IMR-90 (cell line): Measurements from ENCODE around the gene ASXL1. TPM values are rescaled to one million over a fixed set of nuclear protein-coding genes. Genes with fewer than 3 reads are reported as not detected.

Experiments
- ATAC-seq: fragments of 200-7000 bp; cut with Tn5 transposase; 2 replicates; pipeline ENCODE4 v1.9.1; 2020; ENCODE audit warnings: low read depth, mild to moderate bottlenecking, moderate library complexity
- BruUV-seq: library from RNA; stranded (reverse); fragments of 400-500 nt; replicated peaks from 2 replicates; lab custom pipeline; 2021; lab: Mats Ljungman, UMichigan
- CTCF ChIA-PET: fragments of 300-600 bp; formaldehyde crosslinking; extraction: SDS; loops from one replicate; lab custom pipeline; 2021; ENCODE audit warnings: antibody characterized with exemption; lab: Yijun Ruan, JAX
- POLR2A ChIA-PET: fragments of 300-600 bp; sonication (Branson Sonifier 250); formaldehyde crosslinking; loops from one replicate; lab custom pipeline; 2022; ENCODE audit warnings: antibody characterized with exemption; ENCODE audit not compliant: unreplicated experiment; lab: Charles Lee
- DNase-seq: peaks from one replicate; pipeline ENCODE4 v3.0.0; 2013
- H2AFZ ChIP-seq: replicated peaks from 2 replicates; pipeline ENCODE3; 2013; ENCODE audit warnings: low read length, mild to moderate bottlenecking; ENCODE audit not compliant: poor library complexity
- H2AK5ac ChIP-seq: 2 replicates; pipeline ENCODE4 v1.6.1; 2013; ENCODE audit warnings: low read depth, low read length, inconsistent platforms
- H2AK9ac ChIP-seq: replicated peaks from 2 replicates; pipeline ENCODE3; 2013; ENCODE audit warnings: mild to moderate bottlenecking, low read depth, low read length, moderate library complexity; ENCODE audit not compliant: poor library complexity
- H2BK120ac ChIP-seq: 2 replicates; pipeline ENCODE4 v1.6.1; 2013; ENCODE audit warnings: low read depth, low read length, inconsistent platforms
- H2BK15ac ChIP-seq: 3 replicates; pipeline ENCODE4 v1.6.1; 2013; ENCODE audit warnings: low read depth, low read length, inconsistent platforms
- H2BK20ac ChIP-seq: 2 replicates; pipeline ENCODE4 v1.6.1; 2013; ENCODE audit warnings: low read depth, mild to moderate bottlenecking, inconsistent platforms, low read length, moderate library complexity
- H2BK5ac ChIP-seq: 2 replicates; pipeline ENCODE4 v1.6.1; 2013; ENCODE audit warnings: mild to moderate bottlenecking, low read depth, low read length, inconsistent platforms; ENCODE audit not compliant: poor library complexity, severe bottlenecking
- H3K14ac ChIP-seq: replicated peaks from 2 replicates; pipeline ENCODE4 v1.6.1; 2013; ENCODE audit warnings: low read depth, low read length, inconsistent platforms
- H3K18ac ChIP-seq: 2 replicates; pipeline ENCODE4 v1.6.1; 2013; ENCODE audit warnings: low read depth, low read length, control low read depth
- H3K23ac ChIP-seq: 2 replicates; pipeline ENCODE4 v1.6.1; 2013; ENCODE audit warnings: low read depth, low read length, inconsistent platforms
- H3K27ac ChIP-seq: 2 replicates; pipeline ENCODE4 v1.5.1; 2013; ENCODE audit warnings: mild to moderate bottlenecking, control low read depth, low read length; ENCODE audit not compliant: insufficient read depth
- H3K27me3 ChIP-seq: 2 replicates; pipeline ENCODE4 v1.6.1; 2013; ENCODE audit warnings: low read length; ENCODE audit not compliant: control insufficient read depth, insufficient read depth
- H3K36me3 ChIP-seq: 2 replicates; pipeline ENCODE4 v1.6.1; 2013; ENCODE audit warnings: low read length, mixed read lengths; ENCODE audit not compliant: control insufficient read depth, insufficient read depth
- H3K4ac ChIP-seq: 2 replicates; pipeline ENCODE4 v1.6.1; 2013; ENCODE audit warnings: low read depth, low read length, inconsistent platforms
- H3K4me1 ChIP-seq: 2 replicates; pipeline ENCODE4 v1.6.1; 2013; ENCODE audit warnings: low read length, mixed read lengths; ENCODE audit not compliant: control insufficient read depth, insufficient read depth
- H3K4me2 ChIP-seq: 2 replicates; pipeline ENCODE4 v1.6.1; 2013; ENCODE audit warnings: low read depth, mild to moderate bottlenecking, control low read depth, low read length, moderate library complexity
- H3K4me3 ChIP-seq: 2 replicates; pipeline ENCODE4 v1.5.1; 2013; ENCODE audit warnings: low read depth, mild to moderate bottlenecking, control low read depth, low read length, moderate library complexity; ENCODE audit not compliant: insufficient read depth
- H3K56ac ChIP-seq: 2 replicates; pipeline ENCODE4 v1.6.1; 2013; ENCODE audit warnings: low read length, inconsistent platforms; ENCODE audit not compliant: insufficient read depth; ENCODE audit errors: extremely low read depth
- H3K79me1 ChIP-seq, 2 experiments: 2 replicates each; pipeline ENCODE4 v1.6.1; 2013; ENCODE audit warnings: low read length in 2 of 2, inconsistent platforms in 1 of 2, low read depth in 1 of 2
- H3K9ac ChIP-seq: 2 replicates; pipeline ENCODE4 v1.6.1; 2013; ENCODE audit warnings: low read depth, low read length, control low read depth
- H3K9me1 ChIP-seq: 2 replicates; pipeline ENCODE4 v1.6.1; 2013; ENCODE audit warnings: low read length, inconsistent platforms; ENCODE audit not compliant: insufficient read depth
- H3K9me3 ChIP-seq: 2 replicates; pipeline ENCODE4 v1.6.1; 2013; ENCODE audit warnings: low read length; ENCODE audit not compliant: control insufficient read depth, insufficient read depth
- H4K20me1 ChIP-seq: 2 replicates; pipeline ENCODE4 v1.6.1; 2013; ENCODE audit warnings: low read length, inconsistent platforms; ENCODE audit not compliant: insufficient read depth
- H4K5ac ChIP-seq: 2 replicates; pipeline ENCODE4 v1.6.1; 2013; ENCODE audit warnings: mild to moderate bottlenecking, low read depth, low read length, control low read depth
- H4K8ac ChIP-seq, 2 experiments: 2 replicates each; pipeline ENCODE4 v1.6.1; 2013; ENCODE audit warnings: low read depth in 2 of 2, low read length in 2 of 2, control low read depth in 1 of 2, inconsistent platforms in 1 of 2
- H4K91ac ChIP-seq: 2 replicates; pipeline ENCODE4 v1.6.1; 2013; ENCODE audit warnings: low read depth, low read length, inconsistent platforms; ENCODE audit not compliant: insufficient read depth
- BHLHE40 ChIP-seq: fragments of 150-350 bp; IDR thresholded peaks from 2 replicates; pipeline ENCODE4 v1.6.1; 2016; ENCODE audit warnings: mild to moderate bottlenecking, low read depth, low read length
- CEBPB ChIP-seq: IDR thresholded peaks from 2 replicates; pipeline ENCODE4 v1.6.1; 2012; ENCODE audit warnings: low read depth, low read length, improper control_type of control experiment
- CHD1 ChIP-seq: IDR thresholded peaks from 2 replicates; pipeline ENCODE4 v1.6.1; 2012; ENCODE audit warnings: low read depth, low read length, improper control_type of control experiment
- FOS ChIP-seq: fragments of 150-350 bp; IDR thresholded peaks from 2 replicates; pipeline ENCODE4 v1.6.1; 2016; ENCODE audit warnings: low read depth, low read length
- MAFK ChIP-seq: IDR thresholded peaks from 2 replicates; pipeline ENCODE4 v1.6.1; 2012; ENCODE audit warnings: low read depth, low read length, improper control_type of control experiment
- MAZ ChIP-seq: IDR thresholded peaks from 2 replicates; pipeline ENCODE4 v1.6.1; 2012; ENCODE audit warnings: low read depth, mild to moderate bottlenecking, low read length, improper control_type of control experiment, moderate library complexity, borderline replicate concordance
- MXI1 ChIP-seq: IDR thresholded peaks from 2 replicates; pipeline ENCODE4 v1.6.1; 2012; ENCODE audit warnings: low read depth, mild to moderate bottlenecking, low read length, moderate library complexity, borderline replicate concordance
- POLR2A ChIP-seq: IDR thresholded peaks from 2 replicates; pipeline ENCODE4 v1.6.1; 2012; ENCODE audit warnings: mild to moderate bottlenecking, low read depth, low read length
- RAD21 ChIP-seq: IDR thresholded peaks from 2 replicates; pipeline ENCODE4 v1.6.1; 2012; ENCODE audit warnings: low read length, improper control_type of control experiment
- RCOR1 ChIP-seq: IDR thresholded peaks from 2 replicates; pipeline ENCODE4 v1.6.1; 2012; ENCODE audit warnings: mild to moderate bottlenecking, low read length, improper control_type of control experiment; ENCODE audit not compliant: insufficient replicate concordance
- RFX5 ChIP-seq: IDR thresholded peaks from 2 replicates; pipeline ENCODE4 v1.8.0; 2012; ENCODE audit warnings: low read depth, mild to moderate bottlenecking, low read length, moderate library complexity
- SMC3 ChIP-seq: fragments of 150-350 bp; IDR thresholded peaks from 2 replicates; pipeline ENCODE4 v1.6.1; 2016; ENCODE audit warnings: low read depth, mild to moderate bottlenecking, antibody characterized with exemption, low read length, moderate library complexity
- WGBS, 2 experiments: methylation state at CpG; one replicate each; pipeline versions ENCODE4 v1.1.5 to v1.1.7; 2013; ENCODE audit warnings: missing lambda C conversion rate in 2 of 2; ENCODE audit not compliant: insufficient read length in 1 of 2; ENCODE audit errors: extremely low coverage in 2 of 2; 5-methylcytosine and 5-hydroxymethylcytosine counted together
- dilution Hi-C: fragments of 300-500 bp; cut with HindIII; formaldehyde crosslinking; loops from one replicate; pipeline ENCODE4 v1.14.3; 2018; ENCODE audit warnings: low sequenced_read_pairs; ENCODE audit not compliant: unreplicated experiment
- in situ Hi-C: fragments of 300-500 bp; cut with MboI; formaldehyde crosslinking; loops from 3 replicates; pipeline ENCODE4 v1.14.3; 2019; ENCODE audit warnings: low sequenced_read_pairs, inconsistent platforms, mixed read lengths
- intact Hi-C: fragments of 100-400 bp; cut with micrococcal nuclease; formaldehyde crosslinking; loops from 2 replicates; pipeline ENCODE4 v1.10.0; 2022
- polyA plus RNA-seq, 3 experiments: library from polyadenylated mRNA; depleted of rRNA; stranded (reverse); fragments of >200 nt; gene quantifications; 2 replicates each; pipeline ENCODE4 v1.2.3, GENCODE V29; 2012; ENCODE audit warnings: low replicate concordance in 1 of 3
- total RNA-seq: library from RNA; depleted of rRNA; stranded (reverse); fragments of >200 nt; gene quantifications from 2 replicates; pipeline ENCODE4 v1.2.3, GENCODE V29; 2012
- TF ChIP-seq, protein P1 (sequence below): fragments of 150-350 bp; IDR thresholded peaks from 2 replicates; pipeline ENCODE4 v1.6.1; 2016; ENCODE audit warnings: low read depth, mild to moderate bottlenecking, low read length, moderate library complexity, borderline replicate concordance
- TF ChIP-seq, protein P2 (sequence below): fragments of 150-350 bp; IDR thresholded peaks from 2 replicates; pipeline ENCODE4 v1.6.1; 2017; ENCODE audit warnings: mild to moderate bottlenecking, antibody characterized with exemption, low read length, low read depth
- TF ChIP-seq, protein P3 (sequence below): conservative IDR thresholded peaks from 2 replicates; pipeline ENCODE4 v1.5.1; 2012; ENCODE audit warnings: mild to moderate bottlenecking, low read depth, low read length, improper control_type of control experiment

ASXL1 gene
- total and polyA plus RNA-seq, 2 of the 4 experiments (the other 2 are of a cell fraction): 29.9 to 37.1 TPM

DNA sequence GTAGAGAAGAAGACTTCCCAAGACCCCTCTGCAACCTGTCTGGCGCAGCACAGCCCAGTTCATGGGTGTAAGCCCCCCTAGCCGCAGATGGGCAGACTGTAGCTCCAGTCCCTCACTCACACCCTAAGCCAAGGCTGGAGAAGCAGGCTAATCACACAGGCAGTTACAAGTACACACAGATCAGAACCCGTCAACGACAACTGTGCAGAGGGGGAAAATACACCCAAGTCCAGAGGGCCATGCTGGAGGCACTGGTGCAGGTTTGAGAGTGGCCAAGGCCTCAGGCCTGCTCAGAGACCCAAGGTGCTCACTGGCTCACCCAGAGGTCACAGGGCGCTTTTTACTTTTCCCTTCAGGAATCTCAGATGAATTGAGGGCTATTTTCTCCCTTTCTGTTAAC, 120.9 kb downstream of the ASXL1 start:
- no peak overlapping the region for H2BK15ac ChIP-seq
- no peak overlapping the region for H2AK9ac ChIP-seq
- ATAC-seq (no peak), DNase-seq (no peak)
- H3K27ac ChIP-seq: no peak overlapping the region
- H4K20me1 ChIP-seq: peaks cover 52% of the 10 kb centered on the region
- no peak overlapping the region for H3K14ac ChIP-seq
- peaks cover 34% of the 10 kb centered on the region for H3K4me1 ChIP-seq
- H3K23ac ChIP-seq: no peak overlapping the region
- H3K4ac ChIP-seq: 0 out of 2 replicates have a peak overlapping the region, but pooled peaks have one; percentile 8
- dilution Hi-C loops (no loop called here), in situ Hi-C loops (loop anchor here (25.0 kb wide), 1 partner anchor 642 kb away; the partner anchor contains the start of gene FOXS1), intact Hi-C loops (no loop called here)
- no peak overlapping the region for H3K9ac ChIP-seq
- BruUV-seq: no TSS peak
- H3K36me3 ChIP-seq: peaks cover 2% of the 10 kb centered on the region
- ChIA-PET CTCF (no interaction called here), POLR2A (no interaction called here)
- peaks cover 8 to 79% of the 10 kb centered on the region in 2 experiments; a peak in 3 of 4 replicates for H3K79me1 ChIP-seq
- H2AFZ ChIP-seq: no peak overlapping the region
- no peak overlapping the region for H4K91ac ChIP-seq
- H2BK120ac ChIP-seq: no peak overlapping the region
- H2BK5ac ChIP-seq: no peak overlapping the region
- H4K5ac ChIP-seq: no peak overlapping the region
- no peak overlapping the region for H2BK20ac ChIP-seq
- no peak overlapping the region for H2AK5ac ChIP-seq
- no peak overlapping the region for H4K8ac ChIP-seq
- no peak overlapping the region for H3K18ac ChIP-seq
- no peaks in the 10 kb centered on the region for H3K27me3 ChIP-seq
- H3K4me3 ChIP-seq: no peak overlapping the region
- no peak for TF ChIP-seq MAFK
- no peak for TF ChIP-seq MAZ
- TF ChIP-seq, protein P1, sequence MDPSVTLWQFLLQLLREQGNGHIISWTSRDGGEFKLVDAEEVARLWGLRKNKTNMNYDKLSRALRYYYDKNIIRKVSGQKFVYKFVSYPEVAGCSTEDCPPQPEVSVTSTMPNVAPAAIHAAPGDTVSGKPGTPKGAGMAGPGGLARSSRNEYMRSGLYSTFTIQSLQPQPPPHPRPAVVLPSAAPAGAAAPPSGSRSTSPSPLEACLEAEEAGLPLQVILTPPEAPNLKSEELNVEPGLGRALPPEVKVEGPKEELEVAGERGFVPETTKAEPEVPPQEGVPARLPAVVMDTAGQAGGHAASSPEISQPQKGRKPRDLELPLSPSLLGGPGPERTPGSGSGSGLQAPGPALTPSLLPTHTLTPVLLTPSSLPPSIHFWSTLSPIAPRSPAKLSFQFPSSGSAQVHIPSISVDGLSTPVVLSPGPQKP: no peak
- TF ChIP-seq, protein P2, sequence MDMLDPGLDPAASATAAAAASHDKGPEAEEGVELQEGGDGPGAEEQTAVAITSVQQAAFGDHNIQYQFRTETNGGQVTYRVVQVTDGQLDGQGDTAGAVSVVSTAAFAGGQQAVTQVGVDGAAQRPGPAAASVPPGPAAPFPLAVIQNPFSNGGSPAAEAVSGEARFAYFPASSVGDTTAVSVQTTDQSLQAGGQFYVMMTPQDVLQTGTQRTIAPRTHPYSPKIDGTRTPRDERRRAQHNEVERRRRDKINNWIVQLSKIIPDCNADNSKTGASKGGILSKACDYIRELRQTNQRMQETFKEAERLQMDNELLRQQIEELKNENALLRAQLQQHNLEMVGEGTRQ: no peak
- TF ChIP-seq RAD21: no peak
- TF ChIP-seq POLR2A: no peak
- no peak for TF ChIP-seq MXI1
- no peak for TF ChIP-seq FOS
- no peak for TF ChIP-seq RCOR1
- TF ChIP-seq CEBPB: no peak
- no peak for TF ChIP-seq RFX5
- TF ChIP-seq SMC3: no peak
- TF ChIP-seq, protein P3, sequence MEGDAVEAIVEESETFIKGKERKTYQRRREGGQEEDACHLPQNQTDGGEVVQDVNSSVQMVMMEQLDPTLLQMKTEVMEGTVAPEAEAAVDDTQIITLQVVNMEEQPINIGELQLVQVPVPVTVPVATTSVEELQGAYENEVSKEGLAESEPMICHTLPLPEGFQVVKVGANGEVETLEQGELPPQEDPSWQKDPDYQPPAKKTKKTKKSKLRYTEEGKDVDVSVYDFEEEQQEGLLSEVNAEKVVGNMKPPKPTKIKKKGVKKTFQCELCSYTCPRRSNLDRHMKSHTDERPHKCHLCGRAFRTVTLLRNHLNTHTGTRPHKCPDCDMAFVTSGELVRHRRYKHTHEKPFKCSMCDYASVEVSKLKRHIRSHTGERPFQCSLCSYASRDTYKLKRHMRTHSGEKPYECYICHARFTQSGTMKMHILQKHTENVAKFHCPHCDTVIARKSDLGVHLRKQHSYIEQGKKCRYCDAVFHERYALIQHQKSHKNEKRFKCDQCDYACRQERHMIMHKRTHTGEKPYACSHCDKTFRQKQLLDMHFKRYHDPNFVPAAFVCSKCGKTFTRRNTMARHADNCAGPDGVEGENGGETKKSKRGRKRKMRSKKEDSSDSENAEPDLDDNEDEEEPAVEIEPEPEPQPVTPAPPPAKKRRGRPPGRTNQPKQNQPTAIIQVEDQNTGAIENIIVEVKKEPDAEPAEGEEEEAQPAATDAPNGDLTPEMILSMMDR: no peak
- TF ChIP-seq BHLHE40: no peak
- TF ChIP-seq CHD1: no peak
- H3K9me3 ChIP-seq: no peaks in the 10 kb centered on the region
- WGBS, 2 experiments: no CpG with 5 or more reads among the region's 5 CpGs
- no peak overlapping the region for H3K56ac ChIP-seq
- no peak overlapping the region for H3K4me2 ChIP-seq
- peaks cover 24% of the 10 kb centered on the region for H3K9me1 ChIP-seq
